Measurements from ENCODE around the gene CSK.
"Not testable (repeated sequence)": the region's sequence is repeated elsewhere in the genome, so short reads cannot be mapped to it uniquely, and the experiment has no call there.

The CSK gene

DNA sequence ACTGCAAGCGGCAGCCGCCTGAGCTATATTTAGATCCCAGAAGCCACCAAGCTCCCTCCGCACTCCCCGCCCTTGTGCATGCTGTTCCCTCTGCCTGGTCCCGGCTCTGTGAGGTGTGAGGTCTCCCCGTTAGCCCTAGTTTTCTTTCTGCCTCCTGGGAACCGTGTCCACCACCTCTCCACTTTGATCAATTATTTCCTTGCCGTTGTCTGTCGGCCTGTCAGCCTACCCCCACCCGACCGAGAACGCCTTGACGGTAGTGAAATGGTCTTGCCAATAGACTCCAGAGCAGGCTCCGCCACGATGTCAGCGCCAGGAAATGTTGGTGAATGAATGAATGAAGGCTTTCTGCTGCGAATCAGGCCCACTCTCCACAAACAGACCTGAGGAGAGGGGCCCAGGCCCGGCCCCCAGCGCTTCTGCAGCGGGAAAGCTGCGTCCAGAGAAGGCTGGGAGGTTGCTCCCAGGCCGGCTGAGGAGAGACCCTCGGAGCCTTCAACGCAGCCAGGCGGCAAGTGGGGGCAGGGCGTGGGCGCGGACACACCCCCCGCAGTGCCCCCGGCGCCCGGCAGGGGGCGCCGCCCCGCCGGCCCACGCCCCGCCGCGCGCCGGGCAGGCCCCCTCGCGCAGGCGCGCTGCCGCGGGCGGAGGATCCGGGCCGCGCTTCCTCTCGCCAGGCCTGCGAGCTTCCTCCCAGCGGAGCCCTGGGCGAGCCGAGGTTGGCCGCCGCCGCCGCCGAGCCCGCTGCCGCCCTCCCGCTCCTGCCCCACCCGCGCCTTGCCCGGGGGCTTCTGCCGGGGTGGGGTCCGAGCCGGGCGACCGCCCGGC is at the start of gene CSK:
Gene CSK, plus strand, starts transcription at position 650 of the 828 bp plus-strand sequence. CDS start 16,218 bp downstream, outside the sequence.
- peak; percentile 15 for DNase-seq

DNA sequence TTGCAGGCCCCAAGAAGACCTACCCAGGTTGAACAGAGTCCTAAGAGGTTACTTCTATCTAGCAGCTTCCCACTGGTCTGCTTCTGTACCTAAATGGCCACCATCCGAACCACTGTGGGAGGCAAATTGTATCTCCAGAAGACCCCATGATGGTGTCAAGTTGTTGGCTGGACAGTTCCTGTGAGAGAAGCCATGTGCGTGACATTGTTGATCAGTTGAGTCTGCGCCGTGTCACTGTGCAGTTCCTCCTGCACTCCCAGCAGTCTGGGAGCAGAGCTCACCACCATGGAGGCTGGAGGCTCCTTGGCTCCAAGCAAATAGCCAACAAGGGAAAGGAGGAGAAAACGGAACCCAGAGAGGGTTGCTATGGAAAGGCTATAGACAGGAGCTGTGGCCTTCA is 49.0 kb upstream of the CSK start:
- DNase-seq = no peak

DNA sequence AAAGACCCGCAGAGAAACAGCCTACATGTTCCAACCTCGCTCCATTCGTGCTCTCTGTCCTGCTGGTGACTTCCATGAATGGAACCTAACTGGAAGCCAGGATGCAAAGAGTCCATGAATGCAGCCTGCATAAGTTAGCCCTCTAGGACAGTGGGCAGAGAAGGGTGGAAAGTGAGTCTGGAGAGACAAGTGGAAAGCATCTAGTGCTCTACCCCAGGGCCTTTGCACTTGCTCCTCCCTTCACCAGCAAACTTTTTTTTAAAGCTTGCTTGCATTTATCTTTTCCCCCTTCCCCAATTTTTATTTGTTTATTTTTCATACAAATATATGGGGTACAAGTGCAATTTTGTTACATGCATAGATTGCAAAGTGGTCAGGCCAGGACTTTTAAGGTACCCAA is 48.6 kb upstream of the CSK start:
- no peak for DNase-seq

DNA sequence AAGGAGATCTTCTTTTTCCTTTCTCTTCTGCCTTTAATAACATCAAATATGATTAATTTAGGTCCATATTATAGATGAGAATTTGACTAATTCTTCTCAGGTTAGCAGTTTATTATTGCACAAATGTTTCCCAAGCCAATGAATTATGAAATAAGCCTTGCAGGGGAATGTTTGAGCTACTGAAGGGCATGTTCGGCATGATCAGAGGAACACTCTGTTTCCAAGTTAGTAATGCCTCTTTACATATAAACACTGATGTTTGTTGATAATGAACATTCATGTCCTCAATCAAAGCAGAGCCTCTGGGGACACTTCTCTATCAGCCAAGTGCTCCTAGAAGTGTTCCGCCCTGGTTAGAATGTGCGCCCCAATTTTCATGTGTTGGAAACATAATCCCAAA is 46.6 kb upstream of the CSK start:
- DNase-seq = no peak

- not testable (repeated sequence) for DNase-seq
Measured at GRCh38 chr15:74738239-74738638, 43.6 kb upstream of the CSK start.

- no peak for DNase-seq
Measured at GRCh38 chr15:74742422-74742821, 39.5 kb upstream of the CSK start.

DNA sequence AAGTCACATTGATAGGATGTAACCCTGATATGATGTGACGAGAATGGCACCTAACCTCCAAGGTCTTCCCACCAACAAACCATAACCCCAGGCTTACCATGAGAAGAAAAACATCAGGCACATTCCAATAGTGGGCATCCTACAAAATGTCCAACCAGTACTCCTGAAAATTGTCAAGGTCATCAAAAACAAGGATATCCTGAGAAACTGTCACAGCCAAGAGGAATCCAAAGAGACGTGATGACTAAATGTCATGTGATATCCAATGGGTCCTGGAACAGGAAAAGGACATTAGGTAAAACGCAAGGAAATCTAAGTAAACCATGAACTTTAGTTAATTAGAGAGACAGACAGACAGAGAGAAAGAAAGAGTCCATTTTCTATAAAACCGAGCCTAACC is 35.5 kb upstream of the CSK start:
- DNase-seq = no peak

DNA sequence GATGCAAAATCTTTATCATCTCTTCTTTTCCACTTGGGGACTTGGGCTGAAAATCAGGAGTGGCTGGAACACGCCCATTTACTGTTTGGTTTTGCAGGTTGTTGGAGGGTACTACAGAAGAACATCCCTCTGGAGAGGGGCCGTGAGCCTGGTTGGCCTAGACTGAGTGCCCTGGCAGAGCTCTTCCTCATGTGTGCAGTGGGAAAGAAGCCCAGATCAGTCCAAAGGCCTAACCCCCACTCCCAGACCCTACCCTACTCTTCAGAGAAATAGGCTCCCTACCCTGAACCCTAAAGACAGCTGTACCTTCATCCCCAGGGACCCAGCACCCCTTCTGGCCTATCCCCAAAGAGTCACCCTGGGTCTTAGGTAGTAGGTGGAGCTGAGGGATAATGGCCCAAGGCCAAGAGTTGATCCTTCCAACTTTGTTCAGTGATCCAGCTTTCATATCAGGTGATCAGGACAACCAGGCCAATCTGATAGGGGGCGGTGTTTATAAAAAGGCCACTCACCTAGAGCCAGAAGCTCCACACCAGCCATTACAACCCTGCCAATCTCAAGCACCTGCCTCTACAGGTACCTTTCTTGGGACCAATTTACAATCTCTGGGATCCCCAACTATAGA is 33.4 kb upstream of the CSK start, which contains the start of gene CYP1A2:
Gene CYP1A2, plus strand, starts transcription at position 524 of the 625 bp plus-strand sequence. CDS start 894 bp downstream, outside the sequence.
- DNase-seq = no peak

GRCh38 chr15:74749832-74750231 is 32.0 kb upstream of the CSK start:
- no peak for DNase-seq

DNA sequence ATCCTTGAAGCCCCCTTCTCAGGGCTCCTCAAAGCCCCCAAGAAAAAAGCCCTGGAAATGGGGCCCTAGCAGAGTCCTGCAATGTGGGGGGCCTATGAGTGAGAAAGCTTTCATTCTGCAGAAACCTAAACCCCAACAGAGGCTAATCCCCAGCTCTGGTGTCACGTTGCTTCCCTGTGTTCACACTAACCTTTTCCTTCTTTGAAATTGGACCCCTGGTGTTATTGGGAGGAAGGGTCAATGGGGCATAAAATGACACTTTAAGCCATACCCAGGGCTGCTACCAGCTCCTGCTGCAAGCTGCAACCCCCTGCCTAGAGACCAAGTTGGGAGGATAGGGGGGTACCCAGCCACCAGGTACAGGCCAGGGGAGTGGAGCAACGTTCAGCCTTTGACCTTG is 31.1 kb upstream of the CSK start:
- DNase-seq = no peak

GRCh38 chr15:74752011-74752410 is 29.9 kb upstream of the CSK start:
- DNase-seq = no peak

GRCh38 chr15:74752531-74752930 is 29.3 kb upstream of the CSK start:
- DNase-seq = peak; percentile 72

GRCh38 chr15:74754593-74755215 is 27.2 kb upstream of the CSK start:
- DNase-seq = no peak

- no peak for DNase-seq
Measured at GRCh38 chr15:74758736-74759135, 23.1 kb upstream of the CSK start.

DNA sequence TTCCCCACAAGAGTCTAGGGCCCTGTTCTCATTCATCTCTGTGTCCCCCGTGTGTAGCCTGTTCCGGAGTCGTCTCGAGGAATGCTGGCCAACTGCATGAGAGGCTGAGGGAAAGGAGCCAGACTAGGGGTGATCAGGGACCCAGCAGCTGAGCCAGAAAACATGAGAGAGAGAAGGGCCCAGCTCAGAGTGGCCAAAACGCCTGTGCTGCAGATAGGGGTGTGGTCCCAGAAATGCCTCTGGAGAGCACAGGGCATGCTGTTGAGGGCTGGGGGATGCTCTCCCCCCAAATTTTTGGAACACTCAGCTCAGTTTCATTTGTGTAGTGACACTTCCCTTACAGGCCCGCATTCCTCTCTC is 19.1 kb upstream of the CSK start:
- DNase-seq = no peak

DNA sequence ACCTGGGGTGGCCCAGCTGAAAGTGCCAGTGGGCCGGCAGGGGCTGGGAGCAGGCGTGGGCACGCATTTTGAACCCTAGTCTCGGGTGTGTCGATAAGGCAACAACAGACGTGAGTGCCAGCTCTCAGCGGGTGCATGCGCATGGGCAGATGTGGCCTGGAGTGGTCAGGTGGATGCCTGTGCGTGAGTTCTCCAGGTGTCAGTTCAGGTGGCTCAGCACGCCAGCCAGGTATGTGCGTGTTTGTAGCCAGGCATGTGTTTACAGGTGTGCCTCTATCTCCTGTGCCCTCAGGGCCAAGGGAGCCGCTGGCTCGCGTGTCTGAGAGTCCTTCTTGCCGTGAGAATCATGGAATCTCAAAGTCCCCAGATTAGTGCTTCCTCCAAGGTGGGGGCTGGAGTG is 18.5 kb upstream of the CSK start:
- DNase-seq = no peak

DNA sequence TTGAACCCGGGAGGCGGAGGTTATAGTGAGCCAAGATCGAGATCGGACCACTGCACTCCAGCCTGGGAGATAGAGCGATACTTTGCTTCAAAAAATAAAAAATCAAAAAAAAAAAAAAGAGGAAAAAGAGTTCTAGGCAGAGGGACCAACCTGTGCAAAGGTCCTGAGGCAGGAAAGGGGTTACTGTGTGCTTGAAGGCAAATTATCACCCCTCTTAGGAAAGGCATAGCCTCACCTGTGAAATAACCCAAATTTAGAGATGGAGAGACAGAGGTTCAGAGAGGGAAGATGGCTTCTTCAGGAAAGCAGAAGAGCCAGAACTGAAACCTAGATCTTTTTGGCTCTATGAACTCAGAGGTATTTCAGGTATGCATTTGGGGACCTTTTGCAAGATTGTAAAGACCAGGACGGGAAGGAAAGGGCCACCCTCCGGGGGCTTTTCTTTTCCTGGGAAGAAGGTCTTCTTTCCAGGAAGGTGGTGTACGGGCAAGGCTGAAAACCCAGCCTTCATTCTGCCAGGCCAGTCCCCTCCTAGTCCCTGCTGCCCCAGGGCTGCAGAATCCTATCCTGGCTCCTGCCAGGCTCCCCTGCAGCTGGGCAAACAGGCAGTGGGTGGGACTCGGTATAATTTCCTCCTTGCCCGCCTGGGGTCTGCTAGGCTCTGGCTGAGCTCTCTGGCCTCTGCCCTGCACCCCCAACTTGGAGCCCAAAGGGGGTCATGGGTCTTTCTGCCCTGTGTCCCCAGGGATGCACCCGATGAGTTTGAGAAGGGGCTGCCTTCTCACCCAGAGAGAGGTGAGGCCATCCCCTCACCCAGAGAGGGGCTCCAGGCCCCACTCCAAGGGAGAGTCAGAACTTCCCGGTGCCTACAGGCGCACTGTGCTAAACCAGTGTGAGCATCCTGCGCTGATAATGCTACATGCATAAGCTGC is 14.4 kb upstream of the CSK start:
- no peak for DNase-seq

- DNase-seq = no peak
Measured at GRCh38 chr15:74768099-74768770, 13.6 kb upstream of the CSK start.

GRCh38 chr15:74768771-74769342 is 13.0 kb upstream of the CSK start:
- peak; percentile 3 for DNase-seq

DNA sequence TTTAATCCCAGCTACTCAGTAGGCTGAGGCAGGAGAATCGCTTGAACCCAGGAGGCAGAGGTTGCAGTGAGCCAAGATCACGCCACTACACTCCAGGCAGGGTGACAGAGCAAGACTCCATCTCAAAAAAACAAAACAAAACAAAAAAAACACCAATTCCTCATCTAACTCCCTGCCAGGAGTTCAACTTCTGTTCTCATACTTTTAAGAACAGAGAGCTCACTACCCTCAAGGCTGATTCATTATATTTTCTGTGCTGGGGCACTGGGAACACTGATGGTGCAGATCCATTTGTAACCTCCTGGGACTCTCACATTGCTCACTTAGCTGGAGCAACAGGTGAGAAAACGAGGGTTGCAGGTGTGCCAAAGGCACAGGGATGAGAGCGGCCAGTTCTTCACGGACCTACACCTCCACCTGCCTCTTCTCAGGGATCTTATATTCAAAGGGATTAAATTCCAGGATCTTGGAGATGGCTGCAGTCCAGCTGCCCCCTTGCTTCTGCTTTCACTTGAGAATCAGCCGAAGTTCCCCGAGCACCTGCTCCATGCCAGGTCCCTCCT is 12.3 kb upstream of the CSK start:
- DNase-seq = no peak

GRCh38 chr15:74770211-74770903 is 11.5 kb upstream of the CSK start:
- DNase-seq = no peak
